T-helper 1 cell treated with Interleukin-12 subunit alpha and Interleukin-12 subunit beta and Interleukin-4 antibody, amounts not matched to agents 30 μg/mL and 1 μg/mL, for 36 hours (primary cell): ENCODE results near the gene POLD2.
"Not testable (repeated sequence)": the region's sequence is repeated elsewhere in the genome, so short reads cannot be mapped to it uniquely, and the experiment has no call there.

ENCODE experiments used
- H3K27ac Mint-ChIP-seq: one replicate; pipeline ENCODE4 v1.8.0; 2021; ENCODE audit warnings: mild to moderate bottlenecking, mixed read lengths
- H3K27me3 Mint-ChIP-seq: one replicate; pipeline ENCODE4 v1.8.0; 2021; ENCODE audit warnings: low read depth, mixed read lengths
- H3K36me3 Mint-ChIP-seq: one replicate; pipeline ENCODE4 v1.8.0; 2021; ENCODE audit warnings: low read depth, mixed read lengths
- H3K4me1 Mint-ChIP-seq: one replicate; pipeline ENCODE4 v1.8.0; 2021; ENCODE audit warnings: low read depth, mixed read lengths
- H3K4me3 Mint-ChIP-seq: one replicate; pipeline ENCODE4 v1.8.0; 2021; ENCODE audit warnings: mild to moderate bottlenecking, moderate library complexity, mixed read lengths
- H3K9me3 Mint-ChIP-seq: one replicate; pipeline ENCODE4 v1.8.0; 2021; ENCODE audit warnings: mixed read lengths

POLD2 gene

DNA sequence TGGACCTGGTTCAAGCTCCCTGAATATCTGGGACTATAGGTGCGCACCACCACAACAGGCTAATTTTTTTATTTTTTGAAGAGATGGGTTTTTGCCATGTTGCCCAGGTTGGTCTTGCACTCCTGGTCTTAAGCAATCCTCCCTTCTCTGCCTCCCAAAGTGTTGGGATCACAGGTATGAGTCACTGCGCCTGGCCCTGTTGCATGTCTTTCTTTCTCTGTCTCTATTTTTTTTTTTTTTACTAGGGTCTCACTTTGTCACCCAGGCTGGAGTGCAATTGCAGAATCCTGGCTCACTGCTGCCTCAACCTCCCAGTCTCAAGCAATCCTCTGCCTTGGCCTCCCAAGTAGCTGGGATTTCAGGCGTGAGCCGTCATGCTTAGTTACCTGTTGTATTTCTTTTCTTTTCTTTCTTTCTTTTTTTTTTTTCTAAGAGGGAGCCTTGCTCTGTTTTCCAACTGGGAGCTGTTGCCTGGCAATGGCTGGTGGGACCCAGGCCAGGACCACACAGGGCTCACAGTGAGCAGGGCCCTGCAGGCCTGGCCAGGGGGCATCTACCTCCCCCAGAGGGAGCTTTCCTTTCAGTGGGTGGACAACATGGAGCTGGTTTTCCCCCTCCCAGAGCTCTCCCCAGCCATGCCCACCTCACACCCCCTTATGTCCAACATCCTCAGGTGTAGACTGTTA is 11.7 kb upstream of the POLD2 start:
- H3K36me3 Mint-ChIP-seq = no peaks in the 10 kb centered on the region
- no peak overlapping the region for H3K27ac Mint-ChIP-seq
- H3K4me1 Mint-ChIP-seq = no peaks in the 10 kb centered on the region
- H3K4me3 Mint-ChIP-seq = no peak overlapping the region
- peaks cover 8% of the 10 kb centered on the region for H3K27me3 Mint-ChIP-seq
- H3K9me3 Mint-ChIP-seq = no peaks in the 10 kb centered on the region

DNA sequence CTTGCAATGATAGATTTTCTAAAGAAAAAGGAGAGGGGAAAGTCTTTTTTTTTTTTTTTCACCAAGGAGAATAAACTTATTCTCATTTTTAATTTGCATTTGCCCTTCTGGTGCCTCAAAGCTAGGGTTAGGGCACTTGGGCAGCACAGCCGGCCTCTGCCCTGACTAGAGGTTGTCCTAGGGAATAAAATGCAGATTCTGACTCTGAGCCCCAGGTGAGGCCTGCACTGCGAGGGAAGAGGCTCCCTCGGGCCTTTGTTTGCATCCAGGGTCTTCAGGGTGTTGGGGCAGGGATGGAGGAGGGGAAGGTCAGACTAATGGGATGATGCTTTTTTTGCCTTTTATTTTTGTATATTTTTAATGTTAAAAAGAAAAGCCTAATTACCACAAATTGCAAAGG is 9.9 kb upstream of the POLD2 start:
- H3K9me3 Mint-ChIP-seq = no peaks in the 10 kb centered on the region
- H3K4me3 Mint-ChIP-seq = no peak overlapping the region
- peaks cover 8% of the 10 kb centered on the region for H3K27me3 Mint-ChIP-seq
- no peaks in the 10 kb centered on the region for H3K36me3 Mint-ChIP-seq
- H3K4me1 Mint-ChIP-seq = no peaks in the 10 kb centered on the region
- no peak overlapping the region for H3K27ac Mint-ChIP-seq

DNA sequence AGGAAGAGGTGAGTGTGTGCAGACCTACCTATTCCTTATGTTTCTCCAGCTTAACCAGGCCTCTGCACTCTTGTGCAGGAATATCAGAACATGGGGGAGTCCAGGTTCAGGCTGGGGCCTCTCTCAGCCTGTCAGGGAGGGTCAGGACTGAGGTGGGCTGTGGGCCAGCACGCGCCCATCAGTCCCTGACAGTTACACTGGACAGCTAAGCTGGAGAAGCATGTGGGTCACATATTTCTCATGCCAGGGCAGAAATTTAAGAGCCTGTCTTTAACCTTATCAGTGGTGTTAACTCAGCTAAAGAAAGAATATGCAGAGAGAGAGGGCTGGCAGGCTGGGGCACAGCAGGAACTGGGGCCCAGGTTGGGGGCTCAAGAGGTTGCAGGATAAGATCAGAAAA is 8.7 kb upstream of the POLD2 start:
- H3K27me3 Mint-ChIP-seq = peaks cover 7% of the 10 kb centered on the region
- no peak overlapping the region for H3K27ac Mint-ChIP-seq
- H3K4me3 Mint-ChIP-seq = no peak overlapping the region
- H3K36me3 Mint-ChIP-seq = no peaks in the 10 kb centered on the region
- H3K9me3 Mint-ChIP-seq = no peaks in the 10 kb centered on the region
- no peaks in the 10 kb centered on the region for H3K4me1 Mint-ChIP-seq

DNA sequence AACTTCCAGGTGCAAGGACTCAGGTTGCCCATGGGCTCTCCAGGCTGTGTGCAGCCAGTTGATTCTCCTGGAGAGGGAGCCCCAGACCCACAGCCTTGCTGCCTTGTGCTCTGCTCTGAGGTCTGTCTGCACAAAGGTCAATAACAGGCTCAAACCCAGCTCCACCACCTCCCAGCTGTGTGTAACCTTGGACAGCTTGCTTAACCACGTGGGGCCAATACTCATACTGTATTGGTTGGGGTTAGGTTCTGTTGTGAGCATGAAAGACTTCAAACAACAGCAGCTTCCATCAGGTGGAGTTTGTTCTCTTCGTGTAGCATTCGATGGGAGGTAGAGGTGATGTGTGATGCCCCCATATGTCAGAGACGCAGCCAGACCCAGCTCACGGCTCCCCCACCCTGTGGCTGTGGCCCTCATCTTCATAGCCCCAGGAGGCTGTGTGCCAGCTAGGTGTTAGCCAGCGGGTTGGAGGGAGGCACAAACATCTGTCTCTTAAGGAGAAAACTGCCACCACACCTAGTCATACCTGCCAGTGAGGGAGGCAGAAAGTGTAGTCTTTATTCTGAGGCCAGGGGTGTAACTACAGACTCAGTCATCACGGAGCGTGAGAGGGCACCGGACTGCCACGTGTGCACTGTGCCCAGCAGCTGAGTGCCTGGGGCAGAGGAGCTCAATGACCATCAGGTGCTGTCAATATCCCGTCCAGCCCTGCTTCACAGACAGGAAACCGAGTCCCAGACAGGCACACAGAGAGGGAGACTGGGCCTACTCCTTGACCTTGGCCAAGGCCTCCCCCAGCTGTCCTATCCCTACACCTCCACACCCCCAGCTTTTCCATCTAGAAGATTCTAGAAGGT is 8.1 kb upstream of the POLD2 start:
- H3K27ac Mint-ChIP-seq = no peak overlapping the region
- no peaks in the 10 kb centered on the region for H3K9me3 Mint-ChIP-seq
- no peak overlapping the region for H3K4me3 Mint-ChIP-seq
- H3K4me1 Mint-ChIP-seq = no peaks in the 10 kb centered on the region
- H3K27me3 Mint-ChIP-seq = peaks cover 12% of the 10 kb centered on the region
- no peaks in the 10 kb centered on the region for H3K36me3 Mint-ChIP-seq

DNA sequence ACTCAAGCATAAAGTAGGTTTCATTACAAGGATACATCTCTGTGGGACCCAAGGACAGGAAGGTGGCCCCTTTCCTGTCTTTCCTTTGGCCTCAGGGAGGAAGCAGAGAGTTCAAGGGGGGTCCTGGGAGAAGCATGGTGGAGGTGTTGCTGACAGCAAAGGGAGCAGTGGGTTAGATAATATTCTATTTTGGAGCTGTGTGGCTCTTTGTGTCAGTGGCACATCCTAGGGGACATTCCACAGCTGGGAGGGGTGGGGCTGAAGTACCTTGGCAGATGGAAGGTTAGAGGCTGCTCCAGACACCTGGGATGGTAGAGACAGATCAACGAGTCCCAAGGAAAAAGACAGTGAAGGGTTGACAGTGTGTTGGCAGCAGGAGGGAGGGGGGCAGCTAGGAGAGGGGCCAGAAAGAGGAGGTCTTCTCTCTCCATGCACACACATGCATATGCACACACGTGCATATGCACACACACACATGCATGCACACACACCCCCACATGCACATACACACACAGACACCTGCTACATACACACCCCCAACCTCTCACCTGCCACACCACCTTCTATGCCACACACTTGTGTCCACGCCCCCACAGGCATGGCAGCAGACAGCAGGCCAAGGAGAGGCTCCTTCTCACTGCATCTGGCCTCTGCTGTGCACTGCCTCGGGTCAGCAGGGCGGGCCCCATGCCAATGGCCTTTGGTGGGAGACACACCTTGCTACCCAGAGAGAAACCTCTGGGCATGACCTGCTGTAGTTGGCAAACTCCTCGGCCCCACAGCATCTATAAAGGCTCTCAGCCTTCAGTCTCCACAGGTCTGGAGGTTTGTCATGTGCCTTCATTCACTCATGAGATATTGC is 5.6 kb upstream of the POLD2 start:
- Mint-ChIP-seq H3K4me3 (no peak overlapping the region), H3K4me1 (peaks cover 3% of the 10 kb centered on the region), H3K27ac (no peak overlapping the region), H3K36me3 (no peaks in the 10 kb centered on the region), H3K9me3 (no peaks in the 10 kb centered on the region), H3K27me3 (peaks cover 17% of the 10 kb centered on the region)

DNA sequence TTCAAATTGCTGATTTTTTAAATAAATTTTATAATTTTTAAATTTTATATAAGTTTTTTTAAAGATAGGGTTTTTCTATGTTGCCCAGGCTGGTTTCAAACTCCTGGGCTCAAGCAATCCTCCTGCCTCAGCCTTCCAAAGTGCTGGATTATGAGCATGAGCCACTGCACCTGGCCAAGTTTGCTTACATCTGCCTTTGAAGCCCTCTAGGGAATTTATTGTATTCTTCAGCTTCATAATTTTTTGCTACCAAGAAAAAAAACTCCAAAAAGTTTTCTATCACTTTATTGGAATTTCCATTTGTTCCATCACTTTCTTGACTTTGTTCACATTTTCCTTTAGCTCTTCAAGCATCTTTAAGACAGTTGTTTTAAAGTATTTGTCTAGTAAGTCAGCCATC is 3.8 kb upstream of the POLD2 start:
- Mint-ChIP-seq H3K4me1 (peaks cover 9% of the 10 kb centered on the region), H3K36me3 (no peaks in the 10 kb centered on the region), H3K27me3 (peaks cover 17% of the 10 kb centered on the region), H3K27ac (no peak overlapping the region), H3K4me3 (no peak overlapping the region), H3K9me3 (no peaks in the 10 kb centered on the region)

DNA sequence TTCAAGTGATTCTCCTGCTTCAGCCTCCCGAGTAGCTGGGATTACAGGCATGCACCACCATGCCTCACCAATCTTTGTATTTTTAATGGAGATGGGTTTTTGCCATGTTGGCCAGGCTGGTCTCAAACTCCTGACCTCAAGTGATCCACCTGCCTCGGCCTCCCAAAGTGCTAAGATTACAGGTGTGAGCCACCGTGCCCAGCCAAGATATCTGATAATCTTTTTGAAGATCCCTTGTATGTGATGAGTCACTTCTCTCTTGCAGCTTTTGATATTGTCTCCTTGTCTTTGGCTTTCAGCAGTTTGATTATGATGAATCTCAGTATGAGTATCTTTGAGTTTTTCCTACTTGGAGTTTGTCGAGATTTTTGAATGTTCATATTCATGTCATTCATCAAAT is 3.2 kb upstream of the POLD2 start:
- not testable (repeated sequence) for H3K4me3 Mint-ChIP-seq, H3K27ac Mint-ChIP-seq, H3K9me3 Mint-ChIP-seq, H3K36me3 Mint-ChIP-seq
- peaks cover 17% of the 10 kb centered on the region for H3K27me3 Mint-ChIP-seq
- peaks cover 12% of the 10 kb centered on the region for H3K4me1 Mint-ChIP-seq

DNA sequence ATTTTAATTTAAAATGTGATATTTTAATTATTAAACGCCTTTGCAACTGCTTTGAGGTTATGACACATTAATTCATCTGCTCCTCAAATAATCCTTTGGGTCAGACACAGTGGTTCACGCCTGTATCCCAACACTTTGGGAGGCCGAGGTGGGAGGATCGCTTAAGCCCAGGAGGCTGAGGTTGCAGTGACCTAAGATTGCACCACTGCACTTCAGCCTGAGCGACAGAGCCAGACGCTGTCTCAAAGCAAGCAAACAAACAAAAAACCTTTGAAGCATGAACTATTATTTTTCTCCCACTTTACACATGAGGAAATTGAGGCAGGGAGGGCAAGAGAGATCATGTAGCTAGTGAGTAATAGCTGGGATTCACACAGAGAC is 1.5 kb upstream of the POLD2 start:
- Mint-ChIP-seq H3K4me3 (peak overlapping the region; percentile 18), H3K9me3 (no peaks in the 10 kb centered on the region), H3K4me1 (peaks cover 23% of the 10 kb centered on the region), H3K27me3 (peaks cover 17% of the 10 kb centered on the region), H3K27ac (no peak overlapping the region), H3K36me3 (peaks cover 9% of the 10 kb centered on the region)

DNA sequence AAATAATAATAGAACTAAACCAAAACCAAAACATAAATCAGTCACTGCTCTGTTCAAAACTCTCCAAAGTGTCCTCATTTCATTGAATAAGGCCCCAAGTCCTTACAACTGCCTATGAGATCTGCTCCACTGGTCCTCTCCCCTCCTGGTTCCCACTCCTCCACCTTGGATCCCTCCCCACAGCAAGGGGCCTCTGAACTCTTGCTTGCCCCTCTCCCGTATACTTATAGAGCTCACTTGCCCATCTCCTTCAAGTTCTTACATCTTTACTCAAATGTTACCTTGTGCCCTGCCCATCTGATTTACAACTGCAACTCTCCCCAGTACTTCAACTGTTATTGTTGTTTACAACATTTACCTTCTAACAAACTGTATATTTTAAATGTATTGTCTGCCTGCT is 819 bp downstream of the POLD2 start:
- H3K36me3 Mint-ChIP-seq = peaks cover 16% of the 10 kb centered on the region
- H3K4me3 Mint-ChIP-seq = peak overlapping the region; percentile 81
- peaks cover 13% of the 10 kb centered on the region for H3K27me3 Mint-ChIP-seq
- H3K27ac Mint-ChIP-seq = peak overlapping the region; percentile 67
- peaks cover 25% of the 10 kb centered on the region for H3K4me1 Mint-ChIP-seq
- no peaks in the 10 kb centered on the region for H3K9me3 Mint-ChIP-seq

DNA sequence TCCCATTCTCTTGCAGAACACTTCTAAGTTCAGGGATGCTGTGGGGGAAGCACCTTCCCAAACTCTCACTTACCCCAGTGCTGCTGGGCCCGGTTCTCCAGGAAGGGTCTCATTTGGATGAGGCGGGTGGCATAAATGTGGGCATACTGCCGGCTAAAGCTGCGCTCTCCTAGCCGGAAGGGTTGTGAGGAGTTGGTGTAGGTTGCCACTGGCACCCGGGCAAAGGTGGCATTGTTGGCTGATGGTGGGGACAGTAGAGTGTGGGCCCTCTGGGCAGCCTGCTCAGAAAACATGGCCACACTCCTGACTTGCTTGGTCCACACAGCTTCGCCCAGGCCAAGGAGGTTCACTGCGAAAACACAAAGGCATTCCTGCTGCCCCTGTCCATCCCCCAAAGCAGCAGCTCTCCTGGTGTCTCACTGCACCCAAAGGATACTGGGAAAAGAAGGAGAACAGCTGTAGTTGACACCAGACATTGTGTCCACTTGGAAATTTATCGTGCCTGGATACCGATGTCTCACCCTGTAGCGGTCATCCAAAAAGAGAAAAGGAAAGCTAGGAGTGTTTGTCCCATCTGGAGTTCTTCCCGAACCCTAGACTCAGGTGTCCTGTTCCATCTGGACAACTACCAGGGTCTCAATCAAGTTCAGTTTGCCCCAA is 1.5 kb downstream of the POLD2 start:
- Mint-ChIP-seq H3K4me3 (no peak overlapping the region), H3K36me3 (peaks cover 16% of the 10 kb centered on the region), H3K27ac (no peak overlapping the region), H3K4me1 (peaks cover 25% of the 10 kb centered on the region), H3K9me3 (no peaks in the 10 kb centered on the region), H3K27me3 (peaks cover 9% of the 10 kb centered on the region)

DNA sequence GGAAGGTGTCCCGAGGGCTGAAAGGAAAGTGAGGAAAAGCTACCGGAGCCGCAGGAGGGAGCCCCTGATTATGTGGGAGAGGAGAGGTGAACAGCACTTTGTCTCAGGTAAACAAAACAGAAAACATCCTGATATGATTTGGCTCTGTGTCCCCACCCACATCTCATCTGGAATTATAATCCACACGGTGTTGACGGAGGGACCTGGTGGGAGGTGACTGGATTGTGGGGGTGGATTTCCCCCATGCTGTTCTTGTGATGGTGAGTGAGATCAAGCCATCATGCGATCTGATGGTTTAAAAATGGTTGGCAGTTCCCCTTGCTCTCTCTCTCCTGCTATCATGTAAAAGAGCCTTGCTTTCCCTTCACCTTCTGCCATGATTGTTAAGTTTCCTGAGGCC is 3.0 kb downstream of the POLD2 start:
- peaks cover 4% of the 10 kb centered on the region for H3K27me3 Mint-ChIP-seq
- H3K27ac Mint-ChIP-seq = peak overlapping the region; percentile 15
- H3K4me1 Mint-ChIP-seq = peaks cover 25% of the 10 kb centered on the region
- H3K36me3 Mint-ChIP-seq = peaks cover 16% of the 10 kb centered on the region
- no peaks in the 10 kb centered on the region for H3K9me3 Mint-ChIP-seq
- H3K4me3 Mint-ChIP-seq = no peak overlapping the region

DNA sequence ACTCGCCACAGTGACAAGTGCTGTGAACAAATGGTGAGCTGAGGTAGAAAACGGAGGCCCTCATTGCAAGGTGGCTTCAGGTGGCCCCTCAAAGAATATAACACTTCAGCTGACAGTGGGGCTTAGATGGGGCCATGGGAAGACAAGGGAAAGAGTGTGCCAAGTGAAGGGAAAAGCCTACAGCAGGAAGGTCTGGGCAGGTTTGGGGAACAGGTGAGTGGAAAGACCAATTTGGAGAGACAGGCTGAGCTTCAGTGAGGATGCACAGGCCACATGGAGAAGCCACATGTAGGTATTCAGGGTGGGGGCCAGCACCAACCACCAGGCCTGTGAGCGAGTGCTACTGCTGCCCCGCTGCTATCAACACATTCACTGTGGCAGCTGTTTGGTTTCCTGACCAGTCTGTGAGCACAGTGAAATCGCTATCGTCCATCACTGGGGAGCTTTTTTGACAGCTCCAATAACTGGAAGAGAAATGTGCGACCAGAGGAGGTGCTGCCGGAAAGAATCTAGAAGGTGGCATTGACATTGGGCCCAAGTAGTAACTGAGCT is 3.4 kb downstream of the POLD2 start:
- no peak overlapping the region for H3K27ac Mint-ChIP-seq
- H3K4me3 Mint-ChIP-seq = no peak overlapping the region
- H3K36me3 Mint-ChIP-seq = peaks cover 16% of the 10 kb centered on the region
- H3K9me3 Mint-ChIP-seq = no peaks in the 10 kb centered on the region
- H3K4me1 Mint-ChIP-seq = peaks cover 25% of the 10 kb centered on the region
- peaks cover 4% of the 10 kb centered on the region for H3K27me3 Mint-ChIP-seq

DNA sequence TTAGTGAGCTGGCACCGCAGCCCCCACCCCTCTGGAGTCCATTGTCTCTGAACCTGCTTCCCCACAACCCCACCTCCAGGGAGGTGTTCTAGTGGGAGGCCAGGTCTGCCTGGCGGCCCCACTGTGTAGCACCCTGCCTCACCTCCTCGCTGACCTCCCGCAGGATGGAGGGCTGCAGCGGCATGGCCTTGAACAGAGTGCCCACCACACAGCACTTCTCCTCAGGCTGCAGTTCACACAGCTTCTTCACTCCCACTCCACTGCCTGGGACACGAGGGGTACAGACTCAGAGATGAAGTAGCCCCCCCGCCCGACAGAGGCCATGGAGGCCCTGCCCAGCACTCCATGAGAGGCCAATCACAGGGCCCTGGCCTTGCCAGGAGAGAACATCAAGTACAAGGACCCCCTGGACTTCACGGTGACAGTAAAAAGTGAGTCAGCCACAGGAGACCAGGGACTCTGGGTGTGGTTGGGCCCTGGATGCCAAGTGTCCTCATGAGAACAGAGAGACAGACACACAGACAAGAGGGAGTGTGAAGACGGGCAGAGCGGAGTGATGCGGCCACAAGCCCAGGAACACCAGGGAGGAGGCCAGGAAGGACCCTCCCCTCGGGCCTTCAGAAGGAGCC is 5.4 kb downstream of the POLD2 start:
- Mint-ChIP-seq H3K36me3 (peaks cover 17% of the 10 kb centered on the region), H3K4me3 (no peak overlapping the region), H3K27ac (no peak overlapping the region), H3K9me3 (no peaks in the 10 kb centered on the region), H3K27me3 (no peaks in the 10 kb centered on the region), H3K4me1 (peaks cover 22% of the 10 kb centered on the region)
